Prostate gland (tissue), 2 donors: ENCODE results near the gene FAM8A1.

Experiments
- CTCF ChIP-seq, 4 experiments: fragments of 200-600 bp in 2 of 4; fragments of 450-650 bp in 2 of 4; sonication (generic) in 2 of 4; IDR thresholded peaks; 1 replicate in 3 of 4; 2 replicates in 1 of 4; pipeline ENCODE4 v1.5.1; 2016 to 2019; ENCODE audit warnings: antibody characterized with exemption in 4 of 4, mild to moderate bottlenecking in 2 of 4, moderate library complexity in 2 of 4
- POLR2A ChIP-seq: fragments of 450-650 bp; IDR thresholded peaks from one replicate; pipeline ENCODE4 v1.6.1; 2016; ENCODE audit warnings: antibody characterized with exemption, mild to moderate bottlenecking
- POLR2AphosphoS5 ChIP-seq: sonication (generic); formaldehyde crosslinking; IDR thresholded peaks from one replicate; pipeline ENCODE4 v1.6.1; 2017; ENCODE audit warnings: antibody characterized with exemption

GRCh38 chr6:17656644-17657043, 56.5 kb downstream of the FAM8A1 start:
- TF ChIP-seq POLR2AphosphoS5 (no peak), CTCF (IDR thresholded peaks at IDR 0.05) (no peak), POLR2A (no peak)
